ENCODE results near the gene TASOR2. TPM values are rescaled to one million over a fixed set of nuclear protein-coding genes. Genes with fewer than 3 reads are reported as not detected.

Gene TASOR2
- total and polyA plus RNA-seq, 12 donors: 7.0 to 45.6 (median 32.2) TPM

DNA sequence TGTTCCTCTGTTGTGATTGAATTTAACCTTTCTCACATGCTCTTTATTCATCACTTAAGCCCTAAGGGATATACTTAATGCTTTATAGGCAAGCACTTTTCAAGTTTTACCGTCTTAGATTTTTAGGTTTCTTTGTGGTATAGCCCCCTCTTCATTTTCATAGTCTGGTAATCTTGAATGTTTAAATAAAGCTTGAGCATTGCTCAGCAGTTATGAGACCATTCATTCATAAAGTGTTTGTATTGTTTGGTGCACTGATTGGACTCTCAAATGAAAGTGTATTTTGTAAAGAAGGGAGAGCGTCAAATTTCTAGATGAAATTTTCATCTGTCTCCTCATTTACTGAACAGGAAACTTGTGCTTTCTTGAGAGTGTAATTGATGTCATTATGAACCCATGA is 25.2 kb downstream of the TASOR2 start:
- WGBS, 2 donors: 75 to 79% methylated on average over 2 of the region's 2 CpGs
- Histone ChIP-seq H3K27ac (peak overlapping the region in 1 of 10 donors; percentile 71), H3K27me3 (no peaks in the 10 kb centered on the region), H3K9me3 (no peaks in the 10 kb centered on the region), H3K4me3 (no peak overlapping the region), H3K36me3 (no peaks in the 10 kb centered on the region), H3K4me1 (peaks cover 0 to 30% (median 20%) of the 10 kb centered on the region in 9 donors)
- TF ChIP-seq, protein P1, sequence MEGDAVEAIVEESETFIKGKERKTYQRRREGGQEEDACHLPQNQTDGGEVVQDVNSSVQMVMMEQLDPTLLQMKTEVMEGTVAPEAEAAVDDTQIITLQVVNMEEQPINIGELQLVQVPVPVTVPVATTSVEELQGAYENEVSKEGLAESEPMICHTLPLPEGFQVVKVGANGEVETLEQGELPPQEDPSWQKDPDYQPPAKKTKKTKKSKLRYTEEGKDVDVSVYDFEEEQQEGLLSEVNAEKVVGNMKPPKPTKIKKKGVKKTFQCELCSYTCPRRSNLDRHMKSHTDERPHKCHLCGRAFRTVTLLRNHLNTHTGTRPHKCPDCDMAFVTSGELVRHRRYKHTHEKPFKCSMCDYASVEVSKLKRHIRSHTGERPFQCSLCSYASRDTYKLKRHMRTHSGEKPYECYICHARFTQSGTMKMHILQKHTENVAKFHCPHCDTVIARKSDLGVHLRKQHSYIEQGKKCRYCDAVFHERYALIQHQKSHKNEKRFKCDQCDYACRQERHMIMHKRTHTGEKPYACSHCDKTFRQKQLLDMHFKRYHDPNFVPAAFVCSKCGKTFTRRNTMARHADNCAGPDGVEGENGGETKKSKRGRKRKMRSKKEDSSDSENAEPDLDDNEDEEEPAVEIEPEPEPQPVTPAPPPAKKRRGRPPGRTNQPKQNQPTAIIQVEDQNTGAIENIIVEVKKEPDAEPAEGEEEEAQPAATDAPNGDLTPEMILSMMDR (IDR thresholded peaks at IDR 0.05): no peak
- intact Hi-C loops (cut with DNase I): no loop called here
- DNase-seq: no peak
- no peak for ATAC-seq

DNA sequence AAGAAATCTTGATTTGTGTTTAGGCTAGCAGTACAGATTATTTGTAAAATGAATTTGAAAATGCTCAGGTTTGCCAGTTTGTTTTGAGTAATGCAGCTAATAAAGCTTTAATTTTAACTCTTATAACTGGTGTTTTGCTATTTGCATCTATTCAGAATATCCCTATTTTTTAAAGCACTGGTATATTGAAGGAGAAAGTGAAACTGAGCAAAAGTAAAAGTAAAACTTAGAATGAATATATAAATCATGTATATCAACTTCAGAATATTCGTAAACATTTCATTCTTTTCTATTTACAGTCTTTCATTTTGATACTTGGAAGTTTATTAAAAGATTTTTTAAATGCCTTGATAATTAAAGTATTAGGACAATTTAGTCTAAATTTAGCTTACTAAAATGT is 26.2 kb downstream of the TASOR2 start:
- 46 to 62% methylated on average over 1 of the region's 1 CpG for WGBS, 2 donors
- intact Hi-C loops (cut with DNase I): no loop called here
- peak overlapping the region in 7 of 10 donors; percentile 26 to 75 (median 40) for H3K27ac ChIP-seq

DNA sequence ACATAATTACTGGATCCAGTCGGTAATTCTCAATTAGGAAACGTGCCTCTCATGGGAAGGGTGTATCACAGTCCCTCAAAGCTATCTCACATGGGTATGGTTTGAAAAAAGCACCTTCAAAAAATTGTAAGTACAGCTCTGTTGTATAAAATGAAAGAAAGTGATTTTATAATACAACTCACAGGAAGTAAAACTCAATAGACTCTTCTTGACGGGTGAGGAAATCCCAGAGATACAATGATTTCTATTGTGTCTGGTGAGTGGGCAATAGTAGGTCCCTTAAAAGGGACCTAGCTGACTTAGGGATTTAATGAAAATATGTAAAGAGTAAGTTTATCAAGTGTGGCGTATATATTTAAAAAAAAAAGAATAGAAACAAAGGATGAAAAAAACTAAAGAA is 27.0 kb downstream of the TASOR2 start:
- Histone ChIP-seq H3K9me3 (no peaks in the 10 kb centered on the region), H3K36me3 (no peaks in the 10 kb centered on the region), H3K27me3 (no peaks in the 10 kb centered on the region), H3K4me3 (peak overlapping the region in 7 of 10 donors; percentile 3 to 42 (median 34)), H3K4me1 (peaks cover 0 to 30% (median 20%) of the 10 kb centered on the region in 9 donors), H3K27ac (peak overlapping the region in 6 of 10 donors; percentile 26 to 75 (median 42))
- DNase-seq: no peak
- whole genome bisulfite sequencing, 2 donors: 55 to 73% methylated on average over 4 of the region's 4 CpGs
- intact Hi-C loops (cut with DNase I): no loop called here
- ATAC-seq: peak in 1 of 8 donors; percentile 37
- TF ChIP-seq, protein P1 (IDR thresholded peaks at IDR 0.05): no peak

More for the DNA sequence above, 26.2 kb downstream of the TASOR2 start:
- no peaks in the 10 kb centered on the region for H3K27me3 ChIP-seq
- no peaks in the 10 kb centered on the region for H3K9me3 ChIP-seq
- DNase-seq (no peak), ATAC-seq (no peak)
- peaks cover 0 to 30% (median 20%) of the 10 kb centered on the region in 9 donors for H3K4me1 ChIP-seq
- H3K4me3 ChIP-seq: peak overlapping the region in 7 of 10 donors; percentile 3 to 42 (median 34)
- no peaks in the 10 kb centered on the region for H3K36me3 ChIP-seq
- TF ChIP-seq, protein P1 (IDR thresholded peaks at IDR 0.05): no peak

DNA sequence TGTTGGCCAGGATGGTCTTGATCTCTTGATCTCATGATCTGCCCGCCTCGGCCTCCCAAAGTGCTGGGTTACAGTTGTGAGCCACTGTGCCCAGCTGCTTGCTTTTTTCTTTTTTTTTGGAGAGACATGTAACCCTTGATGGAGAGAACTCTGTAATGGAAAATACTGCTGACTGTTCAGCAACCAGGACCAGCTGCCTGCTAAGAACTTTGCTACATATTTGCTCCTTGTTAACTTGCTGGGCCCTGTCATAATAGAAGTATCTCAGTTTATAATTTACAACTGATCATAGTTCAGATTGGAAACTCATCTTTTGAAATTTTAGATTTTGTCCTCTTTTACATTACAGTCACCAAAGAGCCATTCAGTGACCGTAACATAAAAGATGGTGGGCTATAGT is 34.9 kb downstream of the TASOR2 start:
- Histone ChIP-seq H3K4me1 (no peaks in the 10 kb centered on the region), H3K9me3 (no peaks in the 10 kb centered on the region), H3K36me3 (peaks cover 0 to 39% (median 8%) of the 10 kb centered on the region in 9 donors), H3K27me3 (no peaks in the 10 kb centered on the region), H3K4me3 (no peak overlapping the region), H3K27ac (no peak overlapping the region)
- intact Hi-C loops (cut with DNase I): no loop called here
- ATAC-seq: no peak
- TF ChIP-seq, protein P1 (IDR thresholded peaks at IDR 0.05): no peak
- 96 to 97% methylated on average over 3 of the region's 3 CpGs for WGBS, 2 donors
- no peak for DNase-seq

All from heart right ventricle (tissue), 16 donors.